Endothelial cell of umbilical vein (primary cell): ENCODE results near the gene MAPK8. TPM values are rescaled to one million over a fixed set of nuclear protein-coding genes. Genes with fewer than 3 reads are reported as not detected.

Experiments used
- BruUV-seq: library from RNA; stranded (reverse); fragments of 400-500 nt; replicated peaks from 2 replicates; lab custom pipeline; 2021; lab: Mats Ljungman, UMichigan
- CTCF ChIA-PET: fragments of 300-600, 350-600 bp; sonication (Branson Sonifier 250); formaldehyde crosslinking; loops from one replicate; lab custom pipeline; 2021; ENCODE audit warnings: antibody characterized with exemption, inconsistent platforms; lab: Charles Lee
- POLR2A ChIA-PET: fragments of 300-600, 350-600 bp; sonication (Branson Sonifier 250); formaldehyde crosslinking; loops from one replicate; lab custom pipeline; 2021; ENCODE audit warnings: antibody characterized with exemption, inconsistent platforms; lab: Charles Lee
- DNase-seq: peaks from one replicate; pipeline ENCODE4 v3.0.0-alpha.2; 2011; ENCODE audit warnings: low read depth, low spot score
- FAIRE-seq: peaks from 2 replicates; lab custom pipeline; 2011; peaks lifted over from hg19 to GRCh38; lab: Jason Lieb, UNC
- H2AFZ ChIP-seq: 2 replicates; pipeline ENCODE4 v1.6.0; 2012; ENCODE audit warnings: low read depth, low read length, control low read depth, inconsistent platforms
- H3K27ac ChIP-seq: 2 replicates; pipeline ENCODE4 v1.5.1; 2011; ENCODE audit warnings: low read depth, mild to moderate bottlenecking, control low read depth, low read length, moderate library complexity; ENCODE audit not compliant: insufficient read depth
- H3K27me3 ChIP-seq, 2 experiments: 2 replicates each; pipeline versions ENCODE4 v1.6.0 to v1.6.1; 2011; ENCODE audit warnings: low read length in 2 of 2, mixed read lengths in 1 of 2; ENCODE audit not compliant: control insufficient read depth in 2 of 2, insufficient read depth in 2 of 2
- H3K36me3 ChIP-seq, 2 experiments: 2 replicates in 1 of 2; 3 replicates in 1 of 2; pipeline ENCODE4 v1.5.1; 2011; ENCODE audit warnings: low read length in 2 of 2, mild to moderate bottlenecking in 1 of 2, moderate library complexity in 1 of 2; ENCODE audit not compliant: control insufficient read depth in 2 of 2, insufficient read depth in 2 of 2; ENCODE audit errors: extremely low read depth in 1 of 2
- H3K4me1 ChIP-seq: 3 replicates; pipeline ENCODE4 v1.5.1; 2011; ENCODE audit warnings: mild to moderate bottlenecking, low read length; ENCODE audit not compliant: control insufficient read depth, insufficient read depth; ENCODE audit errors: extremely low read depth
- H3K4me2 ChIP-seq: 2 replicates; pipeline ENCODE4 v1.6.1; 2011; ENCODE audit warnings: low read length, control low read depth, mixed read lengths; ENCODE audit not compliant: insufficient read depth
- H3K4me3 ChIP-seq, 3 experiments: fragments of 200-600 bp in 1 of 3; sonication (generic), shearing (Covaris generic) in 1 of 3; replicated peaks in 1 of 3; 2 replicates each; pipeline ENCODE4 v1.5.1; 2011 to 2016; ENCODE audit warnings: control low read depth in 3 of 3, low read length in 3 of 3, mild to moderate bottlenecking in 2 of 3, inconsistent platforms in 1 of 3, low read depth in 1 of 3, moderate library complexity in 1 of 3; ENCODE audit not compliant: insufficient read depth in 1 of 3
- H3K79me2 ChIP-seq: 2 replicates; pipeline ENCODE4 v1.6.0; 2012; ENCODE audit warnings: low read length, inconsistent platforms; ENCODE audit not compliant: control insufficient read depth, insufficient read depth
- H3K9ac ChIP-seq: replicated peaks from 2 replicates; pipeline ENCODE3; 2011; ENCODE audit warnings: low read length, control low read depth; ENCODE audit not compliant: insufficient read depth; ENCODE audit errors: extremely low read depth
- H3K9me1 ChIP-seq: replicated peaks from 3 replicates; pipeline ENCODE4 v1.6.0; 2011; ENCODE audit warnings: mild to moderate bottlenecking, low read length; ENCODE audit not compliant: control insufficient read depth, insufficient read depth; ENCODE audit errors: extremely low read depth
- H3K9me3 ChIP-seq: replicated peaks from 2 replicates; pipeline ENCODE4 v1.5.1; 2012; ENCODE audit warnings: low read length, inconsistent platforms; ENCODE audit not compliant: control insufficient read depth, insufficient read depth
- H4K20me1 ChIP-seq: replicated peaks from 2 replicates; pipeline ENCODE3; 2011; ENCODE audit warnings: mild to moderate bottlenecking, low read length; ENCODE audit not compliant: control insufficient read depth, insufficient read depth; ENCODE audit errors: extremely low read depth
- EZH2 ChIP-seq: IDR thresholded peaks from 2 replicates; pipeline ENCODE4 v1.6.1; 2012; ENCODE audit warnings: borderline replicate concordance, low read depth, mild to moderate bottlenecking, moderate library complexity, low read length, inconsistent platforms; ENCODE audit not compliant: severe bottlenecking
- FOS ChIP-seq: IDR thresholded peaks from 2 replicates; pipeline ENCODE4 v1.6.1; 2011; ENCODE audit warnings: mild to moderate bottlenecking, low read length, moderate library complexity, borderline replicate concordance; ENCODE audit not compliant: insufficient read depth
- GATA2 ChIP-seq: IDR thresholded peaks from 2 replicates; pipeline ENCODE4 v1.7.0; 2011; ENCODE audit warnings: low read depth, mild to moderate bottlenecking, moderate library complexity, mixed read lengths, low read length; ENCODE audit not compliant: insufficient read length, insufficient read depth
- JUN ChIP-seq: IDR thresholded peaks from 2 replicates; pipeline ENCODE4 v1.6.1; 2011; ENCODE audit warnings: borderline replicate concordance, low read depth; ENCODE audit not compliant: insufficient read length, insufficient read depth
- MYC ChIP-seq: IDR thresholded peaks from one replicate; pipeline ENCODE4 v1.6.1; 2011; ENCODE audit warnings: mild to moderate bottlenecking, low read depth, low read length
- dilution Hi-C: fragments of 300-500 bp; cut with MboI; formaldehyde crosslinking; loops from one replicate; pipeline ENCODE4 v1.15.0; 2019; ENCODE audit warnings: low sequenced_read_pairs; ENCODE audit not compliant: extremely low pct_ligation_motif_present
- intact Hi-C: fragments of 100-400 bp; cut with micrococcal nuclease; formaldehyde crosslinking; loops from one replicate; pipeline ENCODE4 v1.10.0; 2022
- polyA plus RNA-seq, 4 experiments: library from polyadenylated mRNA; depleted of rRNA in 3 of 4; stranded (reverse) in 3 of 4; unstranded in 1 of 4; fragments of >200 nt; gene quantifications; 2 replicates each; pipeline versions ENCODE4 v1.2.1 to v1.2.3, GENCODE V29; 2011 to 2012; ENCODE audit warnings: missing spikeins in 1 of 4
- total RNA-seq: library from RNA; stranded (reverse); gene quantifications from 2 replicates; pipeline ENCODE4 v1.2.3, GENCODE V29; 2021
- TF ChIP-seq, protein P1 (sequence below): IDR thresholded peaks from 2 replicates; pipeline ENCODE4 v1.6.1; 2011; ENCODE audit not compliant: insufficient read depth, insufficient read length

The MAPK8 gene
- total and polyA plus RNA-seq, 2 donors (not counting 3 experiments of a cell fraction or from before 2014, with no cell fraction given), result 25.3 to 56.2 TPM

GRCh38 chr10:48450741-48451466, 144.4 kb downstream of the MAPK8 start:
- Histone ChIP-seq H3K27me3 (no peaks in the 10 kb centered on the region), H4K20me1 (no peaks in the 10 kb centered on the region), H3K36me3 (peaks cover 3 to 16% of the 10 kb centered on the region in 2 experiments), H3K9me3 (no peaks in the 10 kb centered on the region), H3K4me3 (no peak overlapping the region), H3K9me1 (no peaks in the 10 kb centered on the region), H3K79me2 (no peaks in the 10 kb centered on the region), H3K9ac (no peak overlapping the region), H3K4me2 (no peak overlapping the region), H2AFZ (no peak overlapping the region), H3K27ac (no peak overlapping the region), H3K4me1 (peaks cover 5% of the 10 kb centered on the region)
- FAIRE-seq (no peak), DNase-seq (no peak)
- BruUV-seq, result no TSS peak
- ChIA-PET CTCF (no interaction called here), POLR2A (no interaction called here)
- dilution Hi-C loops (no loop called here), intact Hi-C loops (no loop called here)
- TF ChIP-seq, protein P1, sequence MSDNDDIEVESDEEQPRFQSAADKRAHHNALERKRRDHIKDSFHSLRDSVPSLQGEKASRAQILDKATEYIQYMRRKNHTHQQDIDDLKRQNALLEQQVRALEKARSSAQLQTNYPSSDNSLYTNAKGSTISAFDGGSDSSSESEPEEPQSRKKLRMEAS, result no peak
- no peak for TF ChIP-seq FOS

GRCh38 chr10:48451969-48452878, 145.7 kb downstream of the MAPK8 start:
- Histone ChIP-seq H2AFZ (no peak overlapping the region), H4K20me1 (no peaks in the 10 kb centered on the region), H3K4me2 (no peak overlapping the region), H3K4me1 (peaks cover 14% of the 10 kb centered on the region), H3K27ac (no peak overlapping the region), H3K9ac (no peak overlapping the region), H3K27me3 (no peaks in the 10 kb centered on the region), H3K9me3 (no peaks in the 10 kb centered on the region), H3K79me2 (peaks cover 2% of the 10 kb centered on the region), H3K4me3 (no peak overlapping the region), H3K36me3 (peaks cover 3 to 14% of the 10 kb centered on the region in 2 experiments), H3K9me1 (no peaks in the 10 kb centered on the region)
- TF ChIP-seq JUN (no peak), EZH2 (no peak), MYC (no peak), GATA2 (no peak)
- TF ChIP-seq, protein P1, result no peak
- CTCF ChIA-PET, result interaction anchor here (0.7 kb wide), 1 partner anchor 204 kb away, joined by 3 read pairs; no protein-coding TSS in a partner anchor
- POLR2A ChIA-PET, result no interaction called here
- dilution Hi-C loops, result no loop called here
- no TSS peak for BruUV-seq
- intact Hi-C loops, result no loop called here
- FAIRE-seq, result no peak
- no peak for DNase-seq
